ENCODE data around the gene NR2C2. TPM values are rescaled to one million over a fixed set of nuclear protein-coding genes. Genes with fewer than 3 reads are reported as not detected.

Gene NR2C2
- total and polyA plus RNA-seq, 2 donors (not counting 1 experiment from before 2014, with no cell fraction given) = 22.8 to 96.9 TPM

DNA sequence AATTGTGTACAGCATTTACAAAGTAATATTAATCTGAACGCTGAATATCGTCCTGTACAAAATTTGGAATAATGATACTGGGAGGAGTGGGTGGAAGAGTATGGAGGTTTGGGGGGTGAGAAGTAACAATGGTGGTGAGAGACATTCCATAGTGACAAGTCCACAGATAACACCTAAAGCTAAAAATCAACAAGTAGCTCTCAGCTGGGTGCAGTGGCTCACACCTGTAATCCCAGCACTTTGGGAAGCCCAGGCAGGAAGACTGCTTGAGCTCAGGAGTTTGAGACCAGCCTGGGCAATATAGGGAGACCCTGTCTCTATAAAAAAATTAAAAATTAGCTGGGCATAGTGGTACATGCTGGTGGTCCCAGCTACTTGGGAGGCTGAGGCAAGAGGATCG is 112.6 kb downstream of the NR2C2 start:
- H3K4me1 ChIP-seq (ENCODE audit: control insufficient read depth in 2 of 2, insufficient read depth in 2 of 2, low read length in 2 of 2) = peaks cover 20 to 39% of the 10 kb centered on the region in 2 donors
- no peak overlapping the region for H3K4me2 ChIP-seq (replicated peaks; ENCODE audit: low read depth, low read length, poor library complexity, severe bottlenecking)
- H3K4me3 ChIP-seq (ENCODE audit: control extremely low read depth in 1 of 5, extremely low read depth in 1 of 5, insufficient read depth in 1 of 5, low read depth in 2 of 5, low read length in 4 of 5) = no peak overlapping the region
- ChIA-PET CTCF (interaction anchor here (1.1 to 1.7 kb wide), 2 partner anchors 9 to 12 kb away, joined by 3 to 6 read pairs; no protein-coding TSS in a partner anchor), POLR2A (interaction anchor here (0.5 to 0.7 kb wide), 2 partner anchors 10 to 204 kb away, joined by 3 to 5 read pairs; no protein-coding TSS in a partner anchor)
- no peak for TF ChIP-seq CTCF (IDR thresholded peaks at IDR 0.05)
- TF ChIP-seq EZH2 (IDR thresholded peaks at IDR 0.05; ENCODE audit: borderline replicate concordance, insufficient read depth, low read depth, low read length, poor library complexity, severe bottlenecking) = no peak
- H3K9me3 ChIP-seq (ENCODE audit: control extremely low read depth in 1 of 3, control insufficient read depth in 2 of 3, insufficient read depth in 1 of 3, low read length in 2 of 3) = peaks cover 0 to 14% (median 0%) of the 10 kb centered on the region in 3 donors
- H3K79me2 ChIP-seq (ENCODE audit: control insufficient read depth, insufficient read depth, low read length) = peaks cover 71% of the 10 kb centered on the region
- Mint-ChIP-seq H3K4me3 (no peak overlapping the region), H3K9me3 (ENCODE audit: insufficient read depth) (peaks cover 3% of the 10 kb centered on the region), H3K4me1 (peaks cover 34% of the 10 kb centered on the region), H3K27ac (no peak overlapping the region), H3K27me3 (no peaks in the 10 kb centered on the region)
- H4K20me1 ChIP-seq (ENCODE audit: control insufficient read depth, insufficient read depth, low read length, poor library complexity, severe bottlenecking) = peaks cover 45% of the 10 kb centered on the region
- WGBS (ENCODE audit: insufficient coverage) = 83% methylated on average over 1 of the region's 3 CpGs
- no peak overlapping the region for H3K27ac ChIP-seq (ENCODE audit: low read length in 2 of 2)
- no peaks in the 10 kb centered on the region for H3K27me3 ChIP-seq (replicated peaks in 1 of 4; ENCODE audit: control extremely low read depth in 1 of 4, control insufficient read depth in 3 of 4, insufficient read depth in 4 of 4, low read length in 3 of 4)
- no peak overlapping the region for H2AFZ ChIP-seq (ENCODE audit: insufficient read depth, low read depth, low read length, poor library complexity, severe bottlenecking)
- H3K9ac ChIP-seq (ENCODE audit: low read length) = no peak overlapping the region
- H3K36me3 ChIP-seq (replicated peaks in 1 of 2; ENCODE audit: control extremely low read depth in 1 of 2, control insufficient read depth in 1 of 2, extremely low read depth in 1 of 2, insufficient read depth in 2 of 2, low read length in 1 of 2) = peaks cover 0 to 24% of the 10 kb centered on the region in 2 experiments
- intact Hi-C loops (cut with micrococcal nuclease) = no loop called here
- ATAC-seq (ENCODE audit: low read depth) = no peak
- DNase-seq = no peak

- no peaks in the 10 kb centered on the region for H3K27me3 ChIP-seq (replicated peaks in 1 of 4; ENCODE audit: control extremely low read depth in 1 of 4, control insufficient read depth in 3 of 4, insufficient read depth in 4 of 4, low read length in 3 of 4)
- peaks cover 0 to 9% of the 10 kb centered on the region in 2 experiments for H3K36me3 ChIP-seq (replicated peaks in 1 of 2; ENCODE audit: control extremely low read depth in 1 of 2, control insufficient read depth in 1 of 2, extremely low read depth in 1 of 2, insufficient read depth in 2 of 2, low read length in 1 of 2)
- peaks cover 18 to 23% of the 10 kb centered on the region in 2 donors for H3K4me1 ChIP-seq (ENCODE audit: control insufficient read depth in 2 of 2, insufficient read depth in 2 of 2, low read length in 2 of 2)
- H3K9me3 ChIP-seq (ENCODE audit: control extremely low read depth in 1 of 3, control insufficient read depth in 2 of 3, insufficient read depth in 1 of 3, low read length in 2 of 3) = no peaks in the 10 kb centered on the region
- H3K9ac ChIP-seq (ENCODE audit: low read length) = no peak overlapping the region
- ChIA-PET CTCF (interaction anchor here (1.8 kb wide), 1 partner anchor 8 kb away, joined by 4 read pairs; no protein-coding TSS in a partner anchor), POLR2A (no interaction called here)
- DNase-seq = no peak
- peaks cover 23% of the 10 kb centered on the region for H3K4me1 Mint-ChIP-seq
- peak overlapping the region; percentile 65 for H3K4me3 Mint-ChIP-seq
- intact Hi-C loops (cut with micrococcal nuclease) = no loop called here
- ATAC-seq (ENCODE audit: low read depth) = no peak
- peaks cover 55% of the 10 kb centered on the region for H3K79me2 ChIP-seq (ENCODE audit: control insufficient read depth, insufficient read depth, low read length)
- H3K27ac Mint-ChIP-seq = peak overlapping the region; percentile 46
- TF ChIP-seq EZH2 (IDR thresholded peaks at IDR 0.05; ENCODE audit: borderline replicate concordance, insufficient read depth, low read depth, low read length, poor library complexity, severe bottlenecking) (no peak), CTCF (IDR thresholded peaks at IDR 0.05) (no peak)
- H3K27ac ChIP-seq (ENCODE audit: low read length in 2 of 2) = peak overlapping the region in 1 of 2 donors; percentile 16
- 96% methylated on average over 4 of the region's 4 CpGs for WGBS (ENCODE audit: insufficient coverage)
- H3K4me2 ChIP-seq (replicated peaks; ENCODE audit: low read depth, low read length, poor library complexity, severe bottlenecking) = peak overlapping the region; percentile 92
- H3K27me3 Mint-ChIP-seq = no peaks in the 10 kb centered on the region
- no peaks in the 10 kb centered on the region for H3K9me3 Mint-ChIP-seq (ENCODE audit: insufficient read depth)
- no peak overlapping the region for H3K4me3 ChIP-seq (ENCODE audit: control extremely low read depth in 1 of 5, extremely low read depth in 1 of 5, insufficient read depth in 1 of 5, low read depth in 2 of 5, low read length in 4 of 5)
- no peak overlapping the region for H2AFZ ChIP-seq (ENCODE audit: insufficient read depth, low read depth, low read length, poor library complexity, severe bottlenecking)
- H4K20me1 ChIP-seq (ENCODE audit: control insufficient read depth, insufficient read depth, low read length, poor library complexity, severe bottlenecking) = peaks cover 31% of the 10 kb centered on the region
These were observed 115.9 kb downstream of the NR2C2 start for GRCh38 chr3:15063238-15063637.

Measured in B cell (primary cell).